VCaP (cell line): ENCODE data around the gene TSPAN13.

Experiments
- H3K27ac ChIP-seq: fragments of 450-650 bp; 2 replicates; pipeline ENCODE4 v1.5.1; 2017
- TF ChIP-seq, protein P1 (sequence below): fragments of 450-650 bp; conservative IDR thresholded peaks from 2 replicates; pipeline ENCODE4 v1.5.1; 2017; ENCODE audit warnings: mild to moderate bottlenecking, moderate library complexity

TSPAN13 gene

DNA sequence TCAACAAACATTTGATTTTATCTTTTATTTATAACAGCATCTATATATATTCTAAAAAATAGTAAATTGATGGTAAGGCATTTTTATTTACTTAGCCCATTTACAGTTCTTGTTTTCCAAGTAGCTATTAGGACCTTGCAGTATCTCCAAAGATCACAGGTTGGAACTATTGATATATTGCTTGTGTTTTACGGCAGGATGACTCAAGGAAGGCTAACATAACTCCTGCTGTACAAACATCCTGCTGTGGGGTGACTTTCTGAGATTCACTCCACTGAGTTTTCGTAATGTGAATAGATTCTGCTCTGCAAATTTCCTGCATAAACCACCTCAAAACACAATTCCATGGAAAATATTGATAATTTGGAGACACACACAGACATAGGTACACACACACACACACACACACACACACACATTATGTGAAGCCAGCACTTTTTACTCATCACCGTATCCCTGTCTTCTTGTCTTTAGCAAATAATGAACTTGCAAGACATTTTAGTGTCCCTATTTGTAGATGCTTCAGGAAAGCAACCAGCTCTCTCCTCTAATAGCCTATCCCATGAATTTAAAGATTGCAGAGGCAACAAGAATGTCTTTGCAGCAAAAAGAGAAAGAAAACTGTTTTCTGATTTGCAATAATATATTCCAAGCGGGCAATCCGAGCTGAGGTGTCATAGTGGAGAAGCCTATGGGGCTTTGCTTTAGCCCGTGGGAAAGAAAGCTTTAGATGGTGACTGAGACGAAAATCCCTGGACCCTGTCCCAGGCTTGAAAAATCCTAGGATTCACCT lies 50.5 kb downstream of the TSPAN13 start:
- H3K27ac ChIP-seq = peak overlapping the region; percentile 91
- TF ChIP-seq, protein P1, sequence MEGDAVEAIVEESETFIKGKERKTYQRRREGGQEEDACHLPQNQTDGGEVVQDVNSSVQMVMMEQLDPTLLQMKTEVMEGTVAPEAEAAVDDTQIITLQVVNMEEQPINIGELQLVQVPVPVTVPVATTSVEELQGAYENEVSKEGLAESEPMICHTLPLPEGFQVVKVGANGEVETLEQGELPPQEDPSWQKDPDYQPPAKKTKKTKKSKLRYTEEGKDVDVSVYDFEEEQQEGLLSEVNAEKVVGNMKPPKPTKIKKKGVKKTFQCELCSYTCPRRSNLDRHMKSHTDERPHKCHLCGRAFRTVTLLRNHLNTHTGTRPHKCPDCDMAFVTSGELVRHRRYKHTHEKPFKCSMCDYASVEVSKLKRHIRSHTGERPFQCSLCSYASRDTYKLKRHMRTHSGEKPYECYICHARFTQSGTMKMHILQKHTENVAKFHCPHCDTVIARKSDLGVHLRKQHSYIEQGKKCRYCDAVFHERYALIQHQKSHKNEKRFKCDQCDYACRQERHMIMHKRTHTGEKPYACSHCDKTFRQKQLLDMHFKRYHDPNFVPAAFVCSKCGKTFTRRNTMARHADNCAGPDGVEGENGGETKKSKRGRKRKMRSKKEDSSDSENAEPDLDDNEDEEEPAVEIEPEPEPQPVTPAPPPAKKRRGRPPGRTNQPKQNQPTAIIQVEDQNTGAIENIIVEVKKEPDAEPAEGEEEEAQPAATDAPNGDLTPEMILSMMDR = no peak

DNA sequence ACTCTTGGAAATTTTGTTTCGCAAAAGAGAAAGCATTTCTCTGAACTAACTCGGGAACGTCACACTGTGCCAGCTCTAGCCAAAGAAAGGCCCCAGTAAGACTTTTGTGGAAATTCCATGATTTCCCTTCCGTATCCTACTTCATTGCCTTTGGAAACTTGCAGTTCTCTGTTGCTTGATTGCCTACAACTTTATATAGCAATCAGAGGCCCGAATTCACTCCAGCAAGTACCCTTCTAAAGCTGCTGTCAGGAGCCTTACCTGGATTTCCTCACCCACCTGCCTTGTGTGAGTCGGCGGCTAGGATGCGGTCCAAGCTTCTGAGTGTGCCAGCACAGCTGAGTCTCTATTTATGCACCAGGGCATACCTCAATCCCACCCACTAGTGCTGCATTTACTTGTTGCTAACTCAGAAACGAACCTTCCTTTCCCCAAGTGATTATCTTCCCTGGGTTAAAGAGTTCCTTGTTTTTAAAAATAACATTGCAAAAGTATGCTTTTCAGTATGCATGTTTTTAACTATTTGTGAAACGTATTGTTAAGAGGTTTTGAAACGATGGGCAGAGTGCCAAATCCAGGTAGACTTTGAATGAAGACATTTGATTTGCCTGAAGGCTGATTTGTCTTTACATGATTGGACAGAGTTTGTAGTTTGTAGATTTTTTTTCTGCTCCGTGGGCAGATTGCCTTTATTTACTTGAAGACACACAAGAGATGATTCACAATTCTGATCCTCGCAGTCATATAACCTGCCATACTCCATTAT lies 51.3 kb downstream of the TSPAN13 start, which contains the start of gene AGR2:
TSS of gene AGR2 (minus strand) at position 326 of the 766 bp plus-strand sequence. CDS start 3,203 bp downstream, outside the sequence.
- TF ChIP-seq, protein P1 = no peak
- H3K27ac ChIP-seq = peak within 1 kb of the TSS; percentile 91

DNA sequence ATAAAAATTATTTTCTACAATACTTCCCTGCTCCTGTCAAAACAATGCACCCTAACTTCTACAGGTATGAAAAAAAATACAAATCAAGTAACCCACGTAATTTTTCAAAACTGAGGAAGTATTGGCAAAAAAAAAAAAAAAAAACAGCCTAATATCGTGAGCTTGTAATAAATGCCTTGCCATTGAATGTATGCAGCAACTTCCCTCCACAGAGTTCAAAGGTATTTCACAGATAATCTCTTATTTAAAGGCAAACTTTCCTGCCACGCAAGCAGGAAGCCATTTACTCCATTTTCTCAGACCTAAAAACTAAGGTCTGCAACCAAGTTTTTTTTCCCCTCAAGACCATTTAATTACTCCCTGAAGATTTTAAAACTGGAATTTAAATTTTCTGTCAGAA lies 51.9 kb downstream of the TSPAN13 start:
- peak overlapping the region; percentile 91 for H3K27ac ChIP-seq
- TF ChIP-seq, protein P1 = no peak

GRCh38 chr7:16810112-16810511 lies 56.6 kb downstream of the TSPAN13 start:
- H3K27ac ChIP-seq = peak overlapping the region; percentile 6; the same call in 1 of the 2 replicates
- TF ChIP-seq, protein P1 = no peak

DNA sequence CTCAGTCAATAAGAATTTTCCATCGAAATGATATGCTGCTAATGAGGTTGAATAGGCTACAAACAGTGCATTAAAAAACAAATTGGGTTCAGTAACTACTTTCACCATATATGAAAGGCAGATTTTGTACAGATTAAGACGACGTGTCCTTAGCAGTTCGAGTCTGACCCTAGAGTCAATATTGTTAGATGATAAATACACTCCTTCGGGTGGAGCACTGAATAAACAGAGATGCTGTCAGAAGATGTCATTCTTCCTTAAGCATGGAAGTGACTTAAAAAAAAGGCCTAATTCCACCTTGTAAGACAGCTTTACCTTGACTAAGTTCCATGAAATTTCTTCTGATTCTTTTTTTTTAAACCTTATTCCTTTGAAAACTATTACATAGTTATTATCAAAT lies 57.0 kb downstream of the TSPAN13 start:
- H3K27ac ChIP-seq = peak overlapping the region; percentile 6; the same call in 1 of the 2 replicates
- TF ChIP-seq, protein P1 = no peak

GRCh38 chr7:16811551-16811950 lies 58.0 kb downstream of the TSPAN13 start:
- 0 out of 2 replicates have a peak overlapping the region, but pooled peaks have one; percentile 6 for H3K27ac ChIP-seq
- TF ChIP-seq, protein P1 = no peak

- H3K27ac ChIP-seq = peak overlapping the region; percentile 87
- TF ChIP-seq, protein P1 = no peak
Measured at GRCh38 chr7:16812542-16813231, 59.1 kb downstream of the TSPAN13 start.
